Hypothalamus (tissue), 51 donors: ENCODE results near the gene WTIP.
"Not testable (repeated sequence)": the region's sequence is repeated elsewhere in the genome, so short reads cannot be mapped to it uniquely, and the experiment has no call there.

Source experiments
- DNase-seq, 51 donors: peaks; one replicate each; lab custom pipeline; 2025; lab: John Stamatoyannopoulos, UW

Gene WTIP

DNA sequence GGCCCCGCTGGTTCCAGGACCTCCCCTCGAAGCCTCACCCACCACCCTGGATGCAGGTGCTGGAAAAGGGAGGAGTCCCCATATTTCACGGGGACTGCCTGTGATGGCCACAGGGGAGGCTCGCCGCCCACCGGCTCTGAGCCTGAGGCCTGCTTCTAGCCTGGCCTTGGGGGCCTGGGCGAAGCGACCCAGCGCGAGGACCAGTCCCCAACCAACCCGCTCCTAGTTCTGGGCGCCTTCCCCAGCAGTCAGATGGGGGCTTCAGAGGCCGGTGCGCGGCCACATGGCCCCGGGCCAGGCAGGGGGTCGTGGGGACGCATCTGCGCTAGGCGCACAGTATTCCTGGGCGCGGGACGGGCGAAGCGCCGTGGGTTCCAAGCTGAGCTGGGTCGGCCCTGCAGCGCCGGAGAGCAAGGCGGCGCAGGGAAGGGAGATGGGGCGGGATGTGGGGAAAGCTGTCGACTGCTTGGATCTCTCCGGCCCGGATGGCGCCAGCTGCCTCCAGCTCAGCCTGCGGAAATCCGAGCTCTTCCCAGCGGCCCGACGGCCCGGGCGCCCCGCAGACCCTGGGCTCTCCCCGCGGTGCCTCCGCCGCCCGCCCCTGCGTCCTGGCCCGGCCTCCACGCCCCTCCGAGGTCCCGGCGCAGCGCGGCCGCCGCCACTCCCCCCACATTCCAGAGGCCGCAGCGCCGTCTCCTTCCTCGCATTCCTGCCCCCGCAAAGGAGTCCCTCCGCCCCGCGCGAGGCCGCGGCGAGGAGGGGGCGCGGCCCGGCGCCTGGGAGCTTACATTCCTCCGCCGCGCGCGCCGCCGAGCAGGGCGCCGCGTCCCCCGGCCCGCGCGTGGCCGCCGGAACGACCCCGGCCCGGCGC is at the start of gene WTIP:
TSS of gene WTIP (plus strand) at position 788 of the 871 bp plus-strand sequence. CDS start 217 bp downstream, outside the sequence.
- DNase-seq: peak in 4 of 51 donors; percentile 3 to 13 (median 6)

DNA sequence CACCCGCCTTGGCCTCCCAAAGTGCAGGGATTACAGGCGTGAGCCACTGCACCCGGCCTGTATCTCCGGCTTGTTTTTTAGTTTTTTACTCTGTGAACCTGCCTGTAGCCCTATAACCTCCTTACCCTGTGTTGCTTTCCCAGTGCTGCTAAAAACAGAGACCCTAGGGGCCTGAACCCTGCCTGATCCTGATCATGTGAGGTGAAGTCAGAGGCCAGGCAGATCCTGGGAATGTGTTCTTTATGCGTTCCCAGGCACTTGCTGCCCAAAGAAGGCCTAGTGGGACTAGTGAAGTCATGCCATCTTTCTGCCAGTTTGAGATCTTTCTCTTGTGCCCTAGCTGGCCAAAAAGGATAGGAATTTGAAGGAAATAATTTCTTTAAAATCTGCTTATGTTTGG is 48.8 kb upstream of the WTIP start:
- peak in 2 of 51 donors; percentile 1 for DNase-seq

DNA sequence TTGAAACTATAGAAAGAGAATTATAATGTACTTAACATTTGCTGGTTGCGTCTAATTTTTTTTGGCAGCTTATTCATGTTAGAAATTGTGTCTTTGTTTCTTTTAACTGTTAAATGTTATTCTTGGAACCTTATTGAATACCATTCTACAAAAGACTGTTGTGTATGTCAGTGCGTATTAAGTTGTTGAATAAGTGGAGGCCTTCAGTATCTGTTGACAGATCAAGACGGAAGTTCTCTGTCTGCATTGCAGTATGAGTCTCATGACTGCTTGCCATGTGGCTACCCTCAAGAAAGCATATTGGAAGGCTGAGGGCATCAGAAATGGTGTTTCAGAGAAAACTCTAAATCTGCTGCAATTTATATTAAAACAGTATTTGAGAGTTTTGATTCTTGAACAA is 44.8 kb upstream of the WTIP start:
- DNase-seq: no peak

DNA sequence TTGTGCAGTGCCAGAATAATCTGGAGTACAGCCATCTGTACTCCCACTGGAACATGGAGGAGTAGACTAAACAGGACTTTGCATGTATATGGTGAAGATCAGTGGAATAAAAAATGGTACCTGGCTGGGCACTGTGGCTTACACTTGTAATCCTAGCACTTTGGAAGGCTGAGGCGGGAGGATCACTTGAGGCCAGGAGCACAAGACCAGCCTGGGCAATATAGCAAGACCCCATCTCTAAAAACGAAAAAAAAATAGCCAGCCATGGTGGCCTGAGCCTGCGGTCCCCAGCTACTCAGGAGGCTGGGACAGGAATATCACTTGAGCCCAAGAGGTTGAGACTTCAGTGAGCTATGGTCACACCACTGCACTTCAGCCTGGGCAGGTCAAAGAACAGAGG is 33.4 kb upstream of the WTIP start:
- DNase-seq: no peak

DNA sequence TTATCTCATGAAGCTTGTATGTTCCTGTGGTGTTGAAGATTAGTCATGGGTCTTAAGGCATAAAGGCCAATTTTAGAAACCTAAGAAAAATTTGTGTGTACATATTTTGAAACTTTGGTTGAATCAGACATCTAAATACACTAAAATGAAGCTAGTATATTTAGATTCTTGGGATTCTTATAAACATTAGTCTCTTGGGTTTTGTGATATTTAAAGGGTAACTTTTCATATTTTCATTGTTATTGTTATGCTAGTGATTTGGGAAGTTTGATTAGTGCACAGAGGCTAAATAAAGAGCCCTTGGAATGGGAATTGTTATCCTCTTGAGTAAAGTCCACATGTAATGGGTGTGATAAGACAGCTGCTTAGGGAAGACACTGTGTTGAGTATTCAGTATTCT is 28.8 kb upstream of the WTIP start:
- DNase-seq: no peak

DNA sequence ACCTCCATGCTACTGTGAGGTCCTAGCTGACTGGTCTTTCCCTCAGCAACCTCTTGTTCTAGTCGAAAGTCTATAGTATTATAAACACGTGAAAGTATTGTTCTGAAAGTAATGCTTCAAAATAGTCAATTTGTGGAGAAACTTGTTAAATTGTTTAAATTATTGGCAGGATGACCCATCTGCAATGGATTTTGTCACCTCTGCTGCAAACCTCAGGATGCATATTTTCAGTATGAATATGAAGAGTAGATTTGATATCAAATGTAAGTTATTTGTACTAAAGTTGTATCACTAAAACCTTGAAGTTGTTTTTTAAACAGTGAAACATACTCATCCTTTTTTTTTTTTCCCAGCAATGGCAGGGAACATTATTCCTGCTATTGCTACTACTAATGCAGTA is 27.5 kb upstream of the WTIP start:
- no peak for DNase-seq

DNA sequence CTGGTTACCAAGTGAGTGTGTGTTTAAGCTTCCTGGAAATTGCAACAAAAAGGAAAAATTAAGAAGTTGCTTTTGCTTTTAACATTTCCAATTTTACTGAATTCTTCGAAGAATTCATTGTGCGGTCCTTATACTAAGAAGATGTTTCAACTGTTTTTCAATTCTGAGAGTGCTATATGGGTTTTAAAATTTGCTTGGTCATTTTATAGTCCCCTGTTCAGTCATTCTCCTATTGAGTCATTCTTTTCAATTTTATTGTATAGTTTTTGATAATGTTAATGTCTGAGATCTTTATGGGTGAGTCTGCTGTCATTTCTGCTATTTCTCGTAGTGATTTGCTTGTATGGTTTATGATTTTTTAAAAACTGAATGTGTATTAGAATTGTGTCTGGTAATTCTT is 26.9 kb upstream of the WTIP start:
- no peak for DNase-seq

DNA sequence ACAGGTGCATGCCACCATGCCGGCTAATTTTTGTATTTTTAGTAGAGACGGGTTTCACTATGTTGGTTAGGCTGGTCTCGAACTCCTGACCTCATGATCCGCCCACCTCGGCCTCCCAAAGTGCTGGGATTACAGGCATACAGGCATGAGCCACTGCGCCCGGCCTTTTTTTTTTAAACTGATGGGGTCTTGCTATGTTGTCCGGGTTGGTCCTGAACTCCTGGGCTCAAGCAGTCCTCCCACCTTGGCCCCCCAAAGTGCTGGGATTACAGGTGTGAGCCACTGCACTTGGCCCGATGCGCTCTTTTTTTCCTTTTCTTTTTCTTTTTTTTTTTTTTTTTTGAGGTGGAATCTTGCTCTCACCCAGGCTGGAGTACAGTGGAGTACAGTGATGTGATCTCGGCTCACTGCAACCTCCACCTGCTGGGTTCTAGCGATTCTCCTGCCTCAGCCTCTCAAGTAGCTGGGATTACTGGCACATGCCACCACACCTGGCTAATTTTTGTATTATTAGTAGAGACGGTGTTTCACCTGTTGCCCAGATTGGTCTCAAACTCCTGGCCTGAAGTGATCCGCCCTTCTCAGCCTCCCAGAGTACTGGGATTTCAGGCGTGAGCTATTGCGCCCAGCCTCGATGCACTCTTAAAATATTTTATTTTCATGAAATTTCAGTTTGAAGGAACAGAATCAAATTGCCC is 25.6 kb upstream of the WTIP start:
- DNase-seq: not testable (repeated sequence)

DNA sequence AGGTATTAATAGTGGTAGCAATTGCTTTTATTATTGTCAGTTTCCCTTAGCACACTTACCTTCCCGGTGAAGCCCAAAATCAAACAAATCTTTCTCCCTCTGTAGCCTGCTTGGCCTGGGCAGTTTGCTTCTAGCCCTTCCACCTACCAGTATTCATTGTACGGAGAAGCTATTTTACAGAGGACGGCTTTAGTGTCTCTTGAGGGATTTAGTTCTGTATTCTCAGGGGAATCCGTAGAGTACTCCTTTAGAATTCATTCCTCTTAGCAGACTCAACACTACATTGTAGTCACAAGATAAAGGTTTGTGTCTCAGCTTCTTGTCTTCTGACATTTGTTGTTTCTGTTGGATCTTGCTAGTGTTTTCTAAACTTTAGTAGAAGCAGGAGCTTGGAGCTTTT is 24.1 kb upstream of the WTIP start:
- DNase-seq: no peak

DNA sequence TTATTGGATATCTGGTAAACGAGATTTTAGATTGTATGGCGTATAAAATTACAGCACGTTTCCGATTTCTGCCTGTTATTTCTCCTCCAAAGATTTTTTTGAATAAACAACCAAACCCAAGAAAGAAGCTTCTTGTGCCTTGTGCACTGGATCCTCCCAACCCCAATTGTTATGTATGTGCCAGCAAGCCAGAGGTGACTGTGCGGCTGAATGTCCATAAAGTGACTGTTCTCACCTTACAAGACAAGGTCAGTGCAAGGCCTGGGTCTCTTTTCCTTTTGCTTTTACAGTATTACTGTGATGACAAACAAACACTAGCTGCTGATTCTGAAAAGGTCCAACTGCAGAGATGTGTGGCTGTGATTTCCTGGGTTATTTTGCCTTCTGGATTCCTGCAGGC is 22.9 kb upstream of the WTIP start:
- DNase-seq: no peak

DNA sequence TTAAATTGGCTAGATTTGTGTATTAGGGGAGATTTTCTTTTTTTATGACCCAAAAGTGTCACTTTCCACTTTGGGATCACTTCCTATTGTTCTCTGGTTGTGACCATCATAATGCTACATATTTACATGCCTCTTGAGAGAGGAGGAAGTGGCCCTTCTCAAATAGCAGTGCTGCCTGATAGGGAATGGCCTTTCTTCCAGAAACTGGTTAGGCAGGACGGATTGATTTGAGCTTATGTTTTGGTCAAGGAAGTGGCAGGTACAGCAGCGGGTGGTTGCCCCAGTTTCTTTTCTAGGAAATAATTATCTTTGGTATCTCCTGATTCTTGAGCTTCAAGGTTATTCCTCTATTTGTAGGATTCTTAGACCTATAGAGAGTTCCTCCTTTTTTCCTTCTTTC is 21.9 kb upstream of the WTIP start:
- DNase-seq: no peak

DNA sequence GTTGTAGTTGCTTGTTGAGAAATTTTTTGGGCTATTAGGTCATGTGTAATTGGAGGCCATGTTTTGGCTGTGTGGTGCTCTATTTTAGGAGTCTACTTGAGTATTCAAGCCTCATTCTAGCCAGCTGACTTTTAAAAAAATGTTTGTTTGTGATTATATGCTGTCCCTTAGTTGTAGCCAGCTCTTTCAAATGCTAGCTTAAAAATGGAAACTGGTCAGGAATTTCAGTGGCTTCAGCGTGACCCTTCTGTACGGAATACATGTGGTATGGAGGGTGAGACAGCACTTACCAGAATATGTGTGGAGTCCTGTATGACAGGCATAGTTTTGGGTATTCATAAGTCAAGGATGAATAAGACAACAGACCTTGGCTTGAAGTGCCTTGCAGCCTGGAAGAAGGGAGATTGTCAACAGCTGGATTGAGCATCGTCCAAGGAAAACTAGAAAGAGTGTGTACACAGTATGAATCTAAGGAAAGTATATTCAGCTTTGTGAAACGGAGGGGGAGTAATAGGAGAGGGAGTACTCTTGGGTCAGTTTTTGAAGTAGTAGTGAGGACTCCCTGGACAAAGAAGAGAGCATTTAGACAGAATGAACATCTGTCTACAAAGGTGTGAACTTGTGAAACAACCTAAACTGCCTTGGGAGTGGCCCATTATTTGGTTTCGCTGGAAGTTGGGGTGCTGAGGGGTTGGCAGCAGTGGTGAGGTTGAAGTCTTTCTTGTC is 20.0 kb upstream of the WTIP start:
- DNase-seq: no peak

DNA sequence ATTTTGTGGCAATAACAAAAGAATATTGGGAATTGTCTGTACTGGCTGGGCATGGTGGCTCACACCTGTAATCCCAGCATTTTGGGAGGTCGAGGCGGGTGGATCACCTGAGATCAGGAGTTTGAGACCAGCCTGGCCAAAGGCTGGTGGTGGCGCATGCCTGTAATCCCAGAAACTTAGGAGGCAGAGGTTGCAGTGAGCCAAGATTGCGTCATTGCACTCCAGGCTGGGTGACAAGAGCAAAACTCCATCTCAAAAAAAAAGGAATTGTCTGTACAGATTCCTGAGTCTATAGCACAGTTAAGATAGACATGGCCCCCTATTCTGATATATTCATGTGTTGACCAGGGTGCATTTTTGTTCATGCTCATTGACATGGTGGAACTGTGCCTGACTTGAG is 16.8 kb upstream of the WTIP start:
- not testable (repeated sequence) for DNase-seq

DNA sequence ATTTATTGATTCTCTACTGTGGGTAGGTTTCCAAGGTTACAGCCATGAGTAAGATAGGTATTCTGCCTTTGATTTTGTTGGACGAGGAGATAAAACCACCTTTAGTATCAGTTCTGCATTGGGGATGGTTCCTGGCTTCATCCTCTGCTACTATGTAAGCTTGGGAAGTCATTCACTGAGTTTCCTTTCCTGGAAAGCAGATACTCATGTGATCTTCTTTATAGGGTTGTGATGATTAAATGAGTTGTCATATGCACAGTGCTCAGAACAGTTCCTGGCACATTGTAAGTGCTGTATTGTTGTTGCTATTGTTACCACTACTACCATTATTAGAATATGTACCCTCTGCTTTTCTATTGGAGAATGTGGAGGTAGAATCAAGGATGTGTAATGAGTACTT is 13.1 kb upstream of the WTIP start:
- no peak for DNase-seq

DNA sequence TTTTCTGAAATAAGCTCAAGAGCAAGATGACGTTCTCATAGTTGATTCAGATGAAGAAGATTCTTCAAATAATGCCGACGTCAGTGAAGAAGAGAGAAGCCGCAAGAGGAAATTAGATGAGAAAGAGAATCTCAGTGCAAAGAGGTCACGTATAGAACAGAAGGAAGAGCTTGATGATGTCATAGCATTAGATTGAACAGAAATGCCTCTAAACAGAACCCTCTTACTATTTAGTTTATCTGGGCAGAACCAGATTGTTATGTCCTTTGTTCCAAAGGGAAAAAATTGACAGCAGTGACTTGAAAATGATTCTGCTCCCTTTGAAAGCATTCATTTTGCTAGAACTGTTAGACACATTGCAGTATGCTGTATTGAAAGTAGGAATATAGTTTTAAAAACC is 12.5 kb upstream of the WTIP start:
- not testable (repeated sequence) for DNase-seq

DNA sequence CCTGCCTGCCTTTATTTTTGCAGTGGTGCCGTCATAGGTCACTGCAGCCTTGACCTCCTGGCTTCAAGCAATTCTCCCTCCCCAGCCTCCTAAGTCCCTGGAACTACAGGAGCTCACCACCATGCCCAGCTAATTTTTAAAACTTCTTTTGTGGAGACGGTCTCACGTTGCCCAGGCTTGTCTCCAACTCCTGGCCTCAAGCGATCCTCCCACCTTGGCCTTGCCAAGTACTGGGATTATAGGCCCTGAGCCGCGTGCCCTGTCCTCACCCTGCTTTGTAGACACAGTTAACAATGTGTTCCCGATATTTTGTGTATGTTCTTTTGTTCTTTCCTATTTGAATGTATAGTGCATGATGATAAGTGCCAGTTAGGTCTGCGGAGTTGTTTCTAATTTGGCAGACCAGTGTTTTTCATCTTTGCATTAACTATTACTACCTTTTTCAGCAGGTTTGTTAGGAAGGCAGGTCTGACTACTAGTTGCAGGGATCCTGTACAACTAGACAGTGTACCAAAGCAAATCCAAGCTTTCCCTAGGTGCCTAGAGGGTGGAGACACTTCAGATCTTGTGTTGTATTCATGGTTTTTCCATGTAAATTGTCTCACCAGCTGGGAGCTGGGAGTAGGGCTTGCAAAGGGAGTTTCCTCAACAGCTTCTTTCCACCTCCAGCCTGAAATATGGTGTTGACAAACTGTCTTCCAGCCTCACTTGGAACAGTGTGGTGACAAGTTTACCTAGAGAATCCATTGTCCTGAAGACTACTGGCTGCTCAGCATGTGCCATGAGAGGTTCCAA is 9.5 kb upstream of the WTIP start:
- no peak for DNase-seq

DNA sequence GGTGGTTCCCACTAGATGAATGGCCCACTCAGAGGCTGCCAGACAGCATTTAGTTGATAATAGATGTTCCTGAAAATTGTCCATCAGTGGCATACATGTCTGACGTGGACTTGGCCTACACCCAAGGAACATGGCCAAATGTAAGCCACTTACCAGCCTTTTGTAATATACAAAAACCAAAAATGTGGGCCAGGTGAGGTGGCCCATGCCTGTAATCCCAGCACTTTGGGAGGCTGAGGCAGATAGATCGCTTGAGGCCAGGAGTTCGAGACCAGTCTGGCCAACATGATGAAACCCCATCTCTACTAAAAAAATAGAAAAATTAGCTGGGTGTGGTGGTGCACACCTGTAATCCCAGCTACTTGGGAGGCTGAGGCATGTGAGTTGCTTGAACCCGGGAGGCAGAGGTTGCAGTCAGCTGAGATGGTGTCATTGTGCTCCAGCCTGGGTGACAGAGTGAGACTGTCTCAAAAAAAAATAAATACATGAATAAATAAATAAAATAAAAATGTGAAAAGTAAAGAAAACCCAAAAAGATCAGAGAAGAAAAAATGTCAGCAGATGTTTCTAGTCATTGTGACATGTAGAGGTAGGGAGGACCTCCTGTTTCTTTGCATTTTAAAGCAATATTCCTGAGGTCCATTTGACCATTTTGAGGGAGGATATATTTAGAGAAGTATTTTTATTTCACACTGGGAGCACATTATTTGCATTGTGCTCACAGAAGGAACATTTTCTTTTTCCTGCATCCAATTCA is 7.1 kb upstream of the WTIP start:
- DNase-seq: no peak

DNA sequence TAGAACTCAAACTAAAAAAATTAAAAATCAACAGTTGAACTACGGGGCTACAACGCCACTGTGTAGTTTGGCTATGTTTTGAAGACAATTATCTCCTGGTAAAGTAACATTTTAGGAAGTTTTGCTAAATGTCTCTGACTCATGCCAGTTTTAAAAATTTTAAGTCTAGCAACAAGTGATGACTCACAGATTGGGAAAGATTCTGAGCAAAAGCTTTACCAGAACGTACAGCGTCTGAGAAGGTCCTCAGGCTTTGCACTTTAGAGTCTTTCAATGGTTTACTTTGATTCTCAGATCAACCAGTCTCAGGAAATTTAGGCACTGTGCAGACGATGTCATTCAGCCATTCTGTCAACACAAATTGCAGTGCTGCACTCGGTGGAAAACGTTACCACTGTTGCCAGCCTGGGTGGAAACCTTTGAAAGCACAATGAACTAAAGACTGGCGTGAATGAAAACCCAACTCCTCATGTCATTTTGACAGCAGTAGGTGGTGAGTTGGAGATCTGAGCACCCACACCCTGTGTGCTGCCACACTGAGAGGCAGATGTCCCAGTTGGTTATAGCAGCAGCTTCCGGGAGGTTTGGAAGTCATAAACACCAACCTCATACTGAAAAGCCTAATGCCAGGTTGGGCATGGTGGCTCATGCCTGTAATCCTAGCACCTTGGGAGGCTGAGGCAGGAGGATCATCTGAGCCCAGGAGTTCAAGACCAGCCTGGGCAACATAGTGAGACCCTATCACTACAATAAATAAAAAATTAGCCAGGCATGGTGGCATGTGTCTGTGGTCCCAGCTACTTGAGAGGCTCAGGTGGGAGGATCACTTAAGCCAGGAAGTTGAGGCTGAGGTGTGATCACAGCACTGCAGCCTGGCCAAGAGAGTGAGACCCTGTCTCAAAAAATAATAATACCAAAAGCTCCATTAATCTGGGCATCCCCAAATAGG is 6.3 kb upstream of the WTIP start:
- peak in 2 of 51 donors; percentile 5 to 22 for DNase-seq
